ENCODE data around the gene SPECC1L.

Gene SPECC1L

DNA sequence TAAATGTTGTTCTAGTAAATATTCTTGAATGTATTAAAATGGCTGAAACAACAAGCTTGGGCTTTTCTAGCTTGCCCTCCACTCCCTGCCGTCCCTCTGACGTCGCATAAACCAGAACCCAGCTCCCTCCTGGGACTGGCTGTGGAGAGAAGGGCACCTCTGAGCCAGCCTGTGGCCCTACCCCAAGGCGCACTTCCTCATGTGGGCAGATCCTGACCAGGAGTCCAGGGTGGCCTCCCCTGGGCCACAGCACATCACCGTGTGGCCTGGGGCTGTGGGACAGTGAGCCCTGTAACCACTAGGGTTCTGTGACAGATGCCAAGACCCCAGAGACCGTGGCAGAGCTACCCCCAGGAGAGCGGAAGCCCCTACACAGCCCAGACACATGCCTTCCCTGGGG lies 146.6 kb downstream of the SPECC1L start:
- no peak for DNase-seq

DNA sequence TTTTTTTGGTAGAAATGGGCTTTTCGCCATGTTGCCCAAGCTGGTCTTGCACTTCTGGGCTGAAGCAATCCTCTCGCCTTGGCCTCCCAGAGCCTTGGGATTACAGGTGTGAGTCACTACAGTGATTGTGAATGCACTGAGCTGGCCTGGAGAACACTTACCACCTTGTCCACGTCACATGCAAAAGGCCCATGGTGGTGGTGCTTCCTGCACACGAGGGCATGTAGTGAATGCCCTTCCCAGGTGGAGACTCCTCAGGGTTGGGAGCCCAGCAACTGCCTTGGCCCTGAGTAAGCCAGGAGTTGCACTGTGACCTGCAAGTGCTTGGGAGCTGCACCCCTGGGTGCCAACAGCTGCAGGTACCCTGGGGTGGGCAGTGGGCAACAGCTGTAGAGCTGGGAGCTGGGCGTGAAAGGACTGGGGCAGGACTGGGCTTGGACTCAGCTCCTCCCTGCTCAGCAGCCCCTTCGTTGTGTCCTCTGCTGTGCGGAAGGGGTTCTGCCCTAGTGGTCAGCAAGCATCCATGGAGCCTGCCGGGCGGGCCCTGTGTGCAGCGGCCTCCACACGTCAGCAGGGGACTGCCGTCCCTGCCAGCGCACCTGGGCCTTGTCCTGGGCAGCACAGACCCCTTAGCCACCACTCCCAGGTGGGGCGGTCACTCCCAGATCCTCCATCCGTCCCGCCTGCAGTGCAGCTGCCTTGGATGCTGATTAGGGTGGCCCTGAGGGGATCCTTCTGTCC lies 147.4 kb downstream of the SPECC1L start:
- DNase-seq, result no peak

DNA sequence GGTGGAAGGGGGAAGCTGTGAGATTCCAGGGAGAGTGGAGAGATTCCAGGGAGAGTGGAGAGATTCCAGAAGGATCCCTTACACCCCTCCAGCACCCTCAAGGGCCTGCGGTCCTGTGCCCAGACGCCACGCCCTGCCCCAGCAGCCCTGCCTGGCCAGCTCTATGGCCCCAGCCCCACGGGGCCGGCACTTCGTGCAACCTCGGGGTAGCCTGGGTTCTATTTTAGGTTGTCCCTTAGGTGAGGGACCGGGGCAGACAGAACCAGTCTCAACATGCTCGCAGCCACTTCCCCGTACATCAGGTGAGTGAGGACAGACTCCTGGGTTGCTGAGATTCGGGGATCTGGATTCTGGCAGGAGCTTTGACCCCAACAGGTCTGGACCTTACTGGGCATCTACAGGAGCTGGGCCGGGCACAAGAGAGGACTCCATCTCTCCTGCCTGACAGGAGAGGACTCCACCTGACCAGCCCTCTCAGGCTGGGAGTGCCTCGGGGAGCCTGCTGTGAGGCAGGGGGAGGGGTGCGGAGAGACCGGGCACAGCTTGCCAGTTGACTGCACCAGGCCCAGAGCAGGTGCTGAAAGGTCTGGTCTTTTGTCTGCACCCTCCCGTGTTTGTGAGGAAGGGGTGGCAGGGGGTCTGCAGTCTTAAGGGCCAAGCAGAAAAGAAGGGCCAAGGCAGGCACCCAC lies 148.3 kb downstream of the SPECC1L start:
- no peak for DNase-seq

DNA sequence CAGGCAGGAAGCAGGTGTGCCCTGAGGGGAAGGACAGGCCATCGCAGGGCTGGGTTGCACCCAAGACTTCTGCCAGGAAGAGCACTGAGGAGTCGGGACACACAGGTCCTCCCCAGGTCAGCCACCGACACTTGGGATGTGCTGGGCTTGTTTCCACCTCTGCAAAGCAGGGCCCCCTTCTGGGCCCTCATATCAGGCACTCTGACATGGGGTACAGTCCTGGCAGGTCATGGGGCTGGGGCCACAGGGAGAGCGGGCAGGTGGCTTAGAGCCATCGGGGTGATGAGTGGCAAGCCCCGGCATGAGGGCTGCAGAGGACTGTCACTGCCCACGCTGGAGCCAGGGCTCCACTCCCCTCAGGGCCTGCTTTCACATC lies 148.8 kb downstream of the SPECC1L start:
- DNase-seq, result no peak

DNA sequence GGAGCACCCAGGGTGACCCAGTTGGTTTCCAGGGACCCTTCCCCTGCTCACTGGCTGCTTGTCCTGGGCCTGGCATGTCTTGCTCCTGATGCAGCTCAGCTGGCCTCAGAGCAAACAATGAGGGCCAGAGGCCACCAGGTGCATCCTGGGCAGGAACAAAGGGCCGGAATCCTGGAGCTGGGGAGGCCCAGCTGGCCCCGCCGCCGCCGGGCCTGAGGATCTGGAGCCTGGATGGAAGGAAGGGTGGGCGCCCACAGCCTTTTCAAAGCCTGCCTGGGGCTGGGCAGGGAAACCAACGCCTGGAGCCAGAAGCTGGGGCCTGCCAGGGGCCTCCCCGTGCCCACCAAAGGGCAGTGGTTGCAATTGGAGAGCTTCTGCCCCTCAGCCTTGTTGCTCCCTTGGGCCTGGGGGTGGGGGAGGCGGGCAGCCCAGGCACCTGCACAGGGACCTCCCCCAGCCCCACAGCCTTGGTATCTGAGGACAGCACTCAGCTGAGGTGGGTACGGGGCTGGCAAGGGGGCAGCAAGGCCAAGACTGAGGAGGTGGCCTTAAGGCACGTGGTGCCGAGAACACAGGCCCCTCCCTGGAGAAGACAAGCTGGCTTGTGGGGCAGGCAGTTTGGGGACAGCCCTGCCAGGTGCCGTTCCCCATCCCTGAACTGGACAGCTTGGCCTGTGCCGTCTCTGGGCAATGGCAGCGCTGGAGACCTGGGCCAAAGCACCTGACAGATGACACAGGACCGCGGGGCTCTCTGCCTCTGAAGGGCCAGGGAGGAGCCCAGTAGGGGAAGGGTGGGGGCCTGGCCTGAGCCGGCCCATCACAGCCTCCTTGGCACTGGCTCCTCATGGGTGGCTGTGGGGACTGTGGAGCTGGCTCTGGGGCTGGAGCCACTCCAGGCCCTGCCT lies 149.7 kb downstream of the SPECC1L start:
- no peak for DNase-seq

- DNase-seq, result no peak
These were observed 150.3 kb downstream of the SPECC1L start for GRCh38 chr22:24420977-24421343.

DNA sequence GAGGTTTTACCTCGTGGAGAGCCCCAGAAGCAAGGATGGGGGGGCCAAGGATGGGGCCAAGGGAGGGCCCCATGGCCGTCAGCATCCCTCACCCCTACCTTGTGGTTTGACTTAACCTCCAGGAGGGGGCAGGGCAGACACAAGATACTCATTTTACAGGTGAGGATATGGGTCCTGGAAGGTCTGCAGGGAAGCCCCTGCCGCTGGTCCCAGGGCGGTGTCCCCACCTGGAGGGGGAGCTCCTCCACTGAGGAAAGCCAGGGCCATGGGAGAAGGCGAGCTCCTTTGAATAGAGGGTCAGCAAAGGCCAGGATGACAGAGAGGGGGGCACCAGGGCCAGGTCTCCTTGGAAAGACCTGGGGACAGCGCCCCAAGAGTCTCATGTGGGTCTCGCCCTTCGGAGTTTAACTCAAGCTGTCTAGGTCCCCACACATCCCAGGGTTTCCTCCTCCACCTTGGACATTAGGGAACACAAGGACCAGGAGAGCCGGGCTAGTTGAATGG lies 150.8 kb downstream of the SPECC1L start:
- no peak for DNase-seq

GRCh38 chr22:24422102-24422665 lies 151.6 kb downstream of the SPECC1L start:
- no peak for DNase-seq

GRCh38 chr22:24423519-24424000 lies 152.9 kb downstream of the SPECC1L start:
- no peak for DNase-seq

DNA sequence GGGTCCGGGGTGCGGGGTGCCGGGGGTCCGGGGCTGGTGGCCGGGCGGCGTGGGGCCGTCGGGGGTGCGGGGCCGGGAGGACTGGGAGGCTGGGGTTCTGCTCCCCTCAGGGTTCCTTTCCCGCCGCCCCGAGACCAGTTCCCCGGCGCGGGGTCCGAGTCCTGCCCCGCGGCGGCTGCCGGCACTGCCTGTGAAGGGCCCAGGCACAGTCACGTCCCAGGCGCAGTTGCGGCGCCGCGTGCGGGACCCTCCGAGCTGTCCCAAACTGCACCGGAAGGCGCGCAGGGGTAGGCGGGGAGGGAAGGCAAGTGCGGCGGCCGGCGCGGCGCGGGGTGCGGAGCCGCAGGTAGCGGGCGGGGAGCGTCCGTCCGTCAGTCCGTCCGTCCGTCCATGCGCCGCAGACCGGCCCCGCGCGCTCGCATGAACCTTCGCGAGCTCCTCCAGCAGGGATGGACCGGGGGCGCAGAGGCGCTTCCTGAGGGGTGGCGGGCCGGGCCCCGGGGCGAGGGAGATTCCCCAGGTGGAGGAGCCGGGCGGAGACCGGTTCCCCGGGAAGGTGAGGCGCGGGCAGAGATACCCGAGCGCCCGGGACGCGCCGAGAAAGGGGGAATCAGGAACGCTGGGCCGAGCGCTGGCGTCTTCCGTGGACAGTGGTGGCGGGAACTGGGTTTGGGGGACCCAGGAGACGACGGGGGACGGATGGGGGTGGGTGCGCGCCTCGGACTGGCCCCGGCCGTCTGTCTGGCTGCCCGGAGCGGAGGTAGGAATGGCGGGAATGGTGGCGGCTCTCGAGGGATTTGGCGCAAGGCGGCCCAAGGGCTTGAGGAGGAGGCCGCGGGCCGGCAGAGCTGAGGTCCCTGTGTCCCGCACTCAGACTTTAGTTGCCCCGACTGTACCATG lies 153.6 kb downstream of the SPECC1L start:
- no peak for DNase-seq

- no peak for DNase-seq
These were observed 154.5 kb downstream of the SPECC1L start for GRCh38 chr22:24424901-24425775.

DNA sequence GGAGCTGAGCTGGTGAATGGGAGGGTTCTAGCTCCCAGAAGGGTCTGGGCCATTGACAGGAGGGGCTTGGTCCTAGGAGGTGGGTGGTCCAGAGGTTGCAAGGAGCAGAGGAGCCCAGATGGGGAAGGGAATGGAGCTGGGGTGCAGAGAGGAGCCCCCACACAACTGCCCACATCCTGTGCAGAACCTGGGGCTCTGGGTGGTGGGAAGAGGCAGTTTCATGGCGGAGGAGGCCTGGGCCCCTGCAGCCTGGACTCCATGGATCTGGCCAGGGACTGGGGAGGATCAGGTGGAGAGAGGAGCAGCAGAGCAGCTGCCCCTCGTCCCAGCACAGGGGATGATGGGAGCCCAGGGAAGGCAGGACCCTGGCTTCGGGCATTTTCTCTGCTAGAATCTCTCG lies 155.8 kb downstream of the SPECC1L start:
- DNase-seq, result no peak

DNA sequence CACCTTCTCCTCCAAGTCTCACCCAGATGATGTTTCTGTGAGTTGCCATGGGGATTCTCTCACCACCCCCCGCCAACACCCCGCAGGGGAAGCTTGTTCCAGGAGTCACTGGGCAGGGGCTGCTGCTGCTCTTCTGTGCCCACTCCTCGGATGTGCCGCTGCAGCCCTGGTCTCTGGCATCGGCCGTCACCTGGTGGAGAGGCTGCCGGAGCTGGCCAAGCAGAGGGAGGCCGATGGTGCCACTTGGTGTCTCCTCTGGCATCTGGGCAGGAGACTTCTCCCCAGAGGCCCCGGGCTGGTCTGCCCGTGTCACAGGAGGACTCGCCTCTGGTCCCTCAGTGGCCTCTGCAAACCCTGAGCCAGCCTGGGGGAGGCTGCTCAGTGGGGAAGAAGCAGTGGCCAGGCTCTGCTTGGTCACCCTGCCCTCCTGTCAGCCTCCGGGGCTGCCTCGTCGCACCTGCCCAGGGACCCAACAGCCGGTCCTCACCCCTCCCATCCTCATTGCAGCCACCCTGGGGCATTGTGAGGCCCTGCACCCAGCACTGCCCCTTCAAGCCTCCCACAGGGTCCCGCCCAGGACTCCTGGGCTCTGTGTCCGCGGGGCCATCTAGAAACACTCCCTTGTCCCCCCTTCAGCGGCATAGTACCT lies 156.3 kb downstream of the SPECC1L start:
- DNase-seq, result no peak

DNA sequence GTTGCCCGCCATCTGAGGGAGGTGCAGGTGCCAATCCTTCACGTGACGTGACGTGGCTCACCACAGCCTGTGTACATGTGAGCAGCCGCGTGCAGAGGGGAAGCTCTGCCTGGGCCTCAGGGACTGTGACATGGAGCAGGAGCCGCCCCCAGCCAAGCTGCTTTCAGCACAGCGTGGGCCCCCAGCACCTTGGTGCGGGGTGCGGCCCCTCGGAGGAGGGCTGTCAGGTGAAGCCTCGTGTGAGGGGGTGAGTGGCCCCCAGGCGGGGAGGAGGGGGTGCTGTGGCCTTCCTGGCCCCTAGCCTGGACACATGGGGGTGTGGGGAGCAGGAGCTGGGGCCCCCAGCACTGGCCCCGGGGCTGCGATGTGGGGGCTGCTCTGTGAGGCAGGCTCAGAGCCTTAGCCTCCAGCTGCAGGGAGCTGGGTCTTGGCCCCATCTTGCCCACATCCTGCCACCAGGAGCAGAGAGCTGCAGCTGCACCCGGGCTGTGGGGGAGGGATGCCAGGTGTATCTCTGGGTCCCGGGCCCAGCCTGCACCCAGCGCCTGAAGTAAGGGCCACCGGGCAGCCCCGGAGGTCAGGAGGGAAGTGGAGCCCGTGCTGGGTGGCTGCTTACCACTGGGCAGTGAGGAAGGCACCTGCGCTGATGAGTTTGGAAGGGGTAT lies 157.0 kb downstream of the SPECC1L start, which contains the start of gene ADORA2A:
ADORA2A (plus strand) TSS at position 100 of the 665 bp plus-strand sequence. CDS start 5,806 bp downstream, outside the sequence.
- no peak for DNase-seq

- no peak for DNase-seq
These were observed 158.2 kb downstream of the SPECC1L start for GRCh38 chr22:24428751-24429410.

DNA sequence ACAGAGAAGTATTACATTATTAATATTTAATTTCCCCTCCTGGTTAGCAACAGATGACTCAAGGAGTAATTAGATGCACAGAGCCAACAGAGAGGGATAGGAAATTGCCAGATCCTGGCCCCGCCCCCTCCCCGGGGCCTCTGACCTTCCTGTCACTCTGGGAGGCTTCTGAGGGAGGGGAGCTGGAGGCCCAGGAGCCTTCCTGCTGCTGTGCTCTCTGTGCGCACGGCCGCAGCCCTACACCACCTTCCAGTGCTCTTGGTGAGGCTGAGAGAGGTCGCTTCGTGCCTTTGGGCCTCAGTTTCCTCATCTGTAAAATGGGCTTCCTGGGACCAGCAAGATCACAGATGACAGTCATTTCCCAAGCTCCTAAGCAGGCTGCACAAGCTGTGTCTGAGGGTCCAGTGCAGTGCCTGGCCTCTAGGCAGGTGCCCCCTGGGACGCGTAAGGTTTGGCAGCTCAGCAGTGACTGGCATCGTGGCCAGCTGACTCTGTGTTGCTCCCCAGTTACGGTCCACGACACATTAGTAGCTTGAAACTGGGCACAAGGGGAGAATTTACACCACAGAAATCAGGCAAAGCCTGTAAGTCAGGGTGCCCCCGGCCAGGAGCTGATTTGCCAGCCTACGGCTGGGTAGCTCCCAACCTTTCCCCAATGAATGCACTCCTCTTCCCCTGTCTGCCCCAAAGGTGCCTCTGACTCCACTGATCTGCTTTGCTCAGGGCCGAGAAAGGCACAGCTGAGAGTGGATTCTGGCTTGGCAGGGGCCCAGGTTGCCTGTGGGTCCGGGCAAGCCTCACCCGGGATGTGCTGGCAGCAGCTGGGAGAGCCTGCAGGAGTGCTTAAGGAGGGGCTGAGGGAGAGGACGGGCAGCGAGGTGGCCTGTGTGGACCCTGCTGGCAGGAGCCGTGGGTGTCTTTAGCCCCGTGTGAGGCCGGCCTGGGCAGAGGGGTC lies 159.1 kb downstream of the SPECC1L start:
- DNase-seq, result peak in 1 of 2 experiments; percentile 2

All from cerebellar nuclear complex (tissue), 1 donor.